MCF 10A (cell line): ENCODE results near the gene TIMM10B. TPM values are rescaled to one million over a fixed set of nuclear protein-coding genes. Genes with fewer than 3 reads are reported as not detected.
A peak's percentile ranks its signal among the peaks of the same experiment; 100 is the strongest.

Experiments
- BruUV-seq: library from RNA; stranded (reverse); fragments of 400-500 nt; replicated peaks from 2 replicates; lab custom pipeline; 2021; lab: Mats Ljungman, UMichigan
- CTCF ChIA-PET: fragments of 300-600 bp; sonication (Branson Sonifier 250); formaldehyde crosslinking; extraction: SDS; loops from one replicate; lab custom pipeline; 2021; ENCODE audit warnings: antibody characterized with exemption, inconsistent platforms; lab: Yijun Ruan, JAX
- POLR2A ChIA-PET: fragments of 300-600, 350-650 bp; sonication (Branson Sonifier 250); formaldehyde crosslinking; extraction: SDS; loops from one replicate; lab custom pipeline; 2020; ENCODE audit warnings: antibody characterized with exemption, inconsistent platforms; lab: Yijun Ruan, JAX
- DNase-seq: peaks from one replicate; pipeline ENCODE4 v3.0.0-alpha.2; 2018; ENCODE audit not compliant: unreplicated experiment
- H3K27ac Mint-ChIP-seq: one replicate; pipeline ENCODE4 v1.8.0; 2022; ENCODE audit warnings: mild to moderate bottlenecking, low read depth, mixed read lengths; ENCODE audit not compliant: unreplicated experiment
- H3K27me3 Mint-ChIP-seq: one replicate; pipeline ENCODE4 v1.8.0; 2022; ENCODE audit warnings: mixed read lengths; ENCODE audit not compliant: insufficient read depth, unreplicated experiment
- H3K36me3 Mint-ChIP-seq: one replicate; pipeline ENCODE4 v1.8.0; 2022; ENCODE audit warnings: mild to moderate bottlenecking, moderate library complexity, mixed read lengths; ENCODE audit not compliant: insufficient read depth, unreplicated experiment
- H3K4me1 Mint-ChIP-seq: one replicate; pipeline ENCODE4 v1.8.0; 2022; ENCODE audit warnings: mixed read lengths; ENCODE audit not compliant: insufficient read depth, unreplicated experiment
- H3K4me3 Mint-ChIP-seq: one replicate; pipeline ENCODE4 v1.8.0; 2022; ENCODE audit warnings: mild to moderate bottlenecking, moderate library complexity, mixed read lengths; ENCODE audit not compliant: unreplicated experiment
- H3K9me3 Mint-ChIP-seq: one replicate; pipeline ENCODE4 v1.8.0; 2022; ENCODE audit warnings: mixed read lengths; ENCODE audit not compliant: unreplicated experiment
- CTCF ChIP-seq: fragments of 200-600 bp; IDR thresholded peaks from one replicate; pipeline ENCODE4 v1.8.0; 2022; ENCODE audit warnings: antibody characterized with exemption, mild to moderate bottlenecking; ENCODE audit not compliant: unreplicated experiment
- intact Hi-C: fragments of 100-400 bp; cut with micrococcal nuclease; formaldehyde crosslinking; loops from 2 replicates; pipeline ENCODE4 v1.14.1; 2022
- total RNA-seq: library from RNA; stranded (reverse); gene quantifications from 2 replicates; pipeline ENCODE4 v1.2.3, GENCODE V29; 2022

The TIMM10B gene
- total RNA-seq, 1 experiment from 2014 or later = 36.2 TPM

DNA sequence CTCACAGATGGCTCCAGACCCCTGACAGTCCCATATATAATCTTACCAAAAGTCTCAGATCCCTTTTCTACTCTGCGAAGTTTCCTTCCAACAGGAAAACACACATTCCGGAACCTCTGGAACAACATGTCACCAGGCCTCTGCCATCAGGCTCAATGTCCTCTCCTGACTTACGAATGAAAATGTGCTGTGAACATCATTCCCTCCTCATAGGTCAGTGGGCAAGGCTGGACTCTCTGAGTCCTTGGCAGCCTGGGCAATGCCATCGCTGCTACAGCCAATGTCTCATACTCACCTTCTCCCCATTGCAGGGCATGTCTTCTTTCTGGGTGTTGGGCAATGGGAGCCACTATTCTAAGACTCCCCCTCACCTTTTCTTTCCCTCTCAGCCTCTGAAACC lies 38.9 kb upstream of the TIMM10B start:
- DNase-seq = no peak
- H3K27me3 Mint-ChIP-seq = no peaks in the 10 kb centered on the region
- no peak overlapping the region for H3K27ac Mint-ChIP-seq
- intact Hi-C loops = loop anchor here (5.0 kb wide), 1 partner anchor 265 kb away; no protein-coding TSS in a partner anchor
- TF ChIP-seq CTCF = no peak
- H3K36me3 Mint-ChIP-seq = no peaks in the 10 kb centered on the region
- ChIA-PET POLR2A (interaction anchor here (1.4 kb wide), 1 partner anchor 54 kb away, joined by 4 read pairs; no protein-coding TSS in a partner anchor), CTCF (interaction anchor here (0.6 to 14.6 kb wide), 13 partner anchors 10 to 264 kb away, joined by 3 to 469 read pairs (median 11); partner anchors contain the start of genes APBB1 and SMPD1)
- H3K9me3 Mint-ChIP-seq = no peaks in the 10 kb centered on the region
- no peak overlapping the region for H3K4me3 Mint-ChIP-seq
- H3K4me1 Mint-ChIP-seq = no peaks in the 10 kb centered on the region
- no TSS peak for BruUV-seq

DNA sequence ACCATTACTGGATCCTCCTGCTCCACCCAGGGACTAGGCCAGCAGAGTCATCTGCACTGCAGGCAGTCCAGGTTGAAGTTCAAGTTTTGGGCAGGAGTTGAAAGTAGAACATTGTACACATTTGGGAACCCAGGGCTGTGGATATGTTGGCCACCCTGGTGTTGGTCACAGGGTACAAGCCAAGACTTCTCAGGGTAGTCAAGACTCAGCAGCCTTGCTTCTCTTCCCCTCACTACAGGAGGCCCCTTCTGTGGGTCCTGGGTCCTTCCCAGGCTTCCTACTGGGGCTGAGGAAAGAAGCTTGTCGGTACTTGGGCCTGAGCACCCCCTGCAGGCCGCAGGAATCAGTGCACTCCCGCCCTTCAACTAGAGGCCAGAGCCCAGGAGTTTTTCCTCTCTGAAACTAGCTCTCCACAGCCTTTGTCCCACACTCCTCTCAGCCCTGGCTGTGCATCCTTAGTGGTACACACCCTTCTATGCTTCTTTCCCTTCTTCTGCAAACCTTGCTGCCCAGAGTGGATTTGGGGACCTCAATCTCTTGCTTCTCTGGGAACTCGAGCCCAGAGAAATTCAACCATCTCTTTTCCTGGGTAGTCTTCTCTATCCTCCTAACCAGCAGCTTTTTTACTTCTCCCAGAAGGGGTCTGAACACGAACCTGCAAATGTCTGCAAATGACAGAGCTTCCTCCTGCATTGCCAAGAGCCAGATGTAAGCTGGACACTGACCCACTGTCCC lies 37.9 kb upstream of the TIMM10B start:
- H3K4me1 Mint-ChIP-seq = no peaks in the 10 kb centered on the region
- H3K4me3 Mint-ChIP-seq = no peak overlapping the region
- no TSS peak for BruUV-seq
- peak; percentile 57 for DNase-seq
- no peaks in the 10 kb centered on the region for H3K9me3 Mint-ChIP-seq
- no peaks in the 10 kb centered on the region for H3K27me3 Mint-ChIP-seq
- ChIA-PET CTCF (interaction anchor here (0.6 to 14.6 kb wide), 44 partner anchors 11 to 1845 kb away, joined by 3 to 469 read pairs (median 4); partner anchors contain the start of genes APBB1 and SMPD1), POLR2A (interaction anchor here (0.7 to 1.6 kb wide), 4 partner anchors 14 to 90 kb away, joined by 3 to 18 read pairs (median 4); no protein-coding TSS in a partner anchor)
- intact Hi-C loops = loop anchor here (1.0 to 5.0 kb wide), 3 partner anchors 62 to 264 kb away; no protein-coding TSS in a partner anchor
- no peaks in the 10 kb centered on the region for H3K36me3 Mint-ChIP-seq
- peak; percentile 88 for TF ChIP-seq CTCF
- H3K27ac Mint-ChIP-seq = no peak overlapping the region

GRCh38 chr11:6448574-6448973 lies 32.7 kb upstream of the TIMM10B start:
- no peaks in the 10 kb centered on the region for H3K27me3 Mint-ChIP-seq
- CTCF ChIA-PET = interaction anchor here (0.6 to 14.6 kb wide), 4 partner anchors 58 to 1897 kb away, joined by 3 to 469 read pairs (median 4); no protein-coding TSS in a partner anchor
- intact Hi-C loops = no loop called here
- no TSS peak for BruUV-seq
- H3K4me1 Mint-ChIP-seq = no peaks in the 10 kb centered on the region
- no peak for DNase-seq
- POLR2A ChIA-PET = interaction anchor here (0.7 kb wide), 1 partner anchor 66 kb away, joined by 3 read pairs; no protein-coding TSS in a partner anchor
- no peak overlapping the region for H3K27ac Mint-ChIP-seq
- no peaks in the 10 kb centered on the region for H3K9me3 Mint-ChIP-seq
- H3K36me3 Mint-ChIP-seq = no peaks in the 10 kb centered on the region
- H3K4me3 Mint-ChIP-seq = no peak overlapping the region
- TF ChIP-seq CTCF = no peak

GRCh38 chr11:6452219-6452618 lies 29.1 kb upstream of the TIMM10B start:
- CTCF ChIA-PET = interaction anchor here (0.6 to 5.5 kb wide), 7 partner anchors 9 to 1308 kb away, joined by 3 to 79 read pairs (median 4); partner anchors contain the start of gene HPX
- H3K36me3 Mint-ChIP-seq = no peaks in the 10 kb centered on the region

More at GRCh38 chr11:6452219-6452618, 29.1 kb upstream of the TIMM10B start:
- Mint-ChIP-seq H3K27me3 (no peaks in the 10 kb centered on the region), H3K4me3 (no peak overlapping the region), H3K4me1 (no peaks in the 10 kb centered on the region), H3K9me3 (no peaks in the 10 kb centered on the region), H3K27ac (no peak overlapping the region)
- TF ChIP-seq CTCF = no peak
- DNase-seq = no peak
- intact Hi-C loops = no loop called here
- no TSS peak for BruUV-seq
- POLR2A ChIA-PET = no interaction called here
